Measurements from ENCODE around the gene DEGS1. TPM values are rescaled to one million over a fixed set of nuclear protein-coding genes. Genes with fewer than 3 reads are reported as not detected.

Gene DEGS1
- total and polyA plus RNA-seq, 10 of the 15 experiments (the other 5 are each of a cell fraction or from before 2014, with no cell fraction given), result 16.5 to 133 (median 46.0) TPM

DNA sequence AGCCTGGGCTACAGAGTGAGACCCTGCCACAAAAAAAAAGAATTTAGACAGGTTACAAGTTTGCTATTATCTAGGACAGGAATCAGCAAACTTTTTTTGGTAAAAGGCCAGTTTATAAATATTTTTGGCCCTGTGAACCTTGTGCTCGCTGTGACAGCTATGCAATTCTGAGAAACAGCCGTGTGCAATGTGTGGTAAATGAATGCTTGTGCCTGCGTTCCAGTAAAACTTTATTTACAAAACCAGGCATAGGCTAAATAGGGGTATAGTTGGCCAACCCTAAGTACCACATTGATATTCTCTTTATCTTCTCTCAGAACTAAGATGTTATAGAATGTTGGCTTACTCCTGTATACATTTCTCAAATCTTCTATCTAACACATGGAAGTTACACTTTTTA is 44.8 kb upstream of the DEGS1 start:
- BruUV-seq (replicated peaks), result no TSS peak
- FAIRE-seq (no peak), DNase-seq (ENCODE audit: low read depth, low spot score) (no peak), ATAC-seq (no peak)
- 95% methylated on average over 3 of the region's 3 CpGs for WGBS (ENCODE audit: insufficient coverage, insufficient replicate concordance, low lambda C conversion rate, missing lambda C conversion rate)
- Histone ChIP-seq H3K27me3 (replicated peaks in 1 of 2; ENCODE audit: control insufficient read depth in 2 of 2, insufficient read depth in 2 of 2, low read length in 1 of 2) (no peaks in the 10 kb centered on the region), H3K79me2 (ENCODE audit: control insufficient read depth, insufficient read depth, low read length) (no peaks in the 10 kb centered on the region), H3K4me2 (ENCODE audit: control insufficient read depth, insufficient read depth) (no peak overlapping the region), H2AFZ (ENCODE audit: control insufficient read depth, low read depth, low read length) (no peak overlapping the region), H3K4me3 (no peak overlapping the region), H3K9ac (ENCODE audit: control insufficient read depth, insufficient read depth, low read length) (no peak overlapping the region), H3K27ac (ENCODE audit: control insufficient read depth, insufficient read depth) (no peak overlapping the region), H4K20me1 (ENCODE audit: control insufficient read depth, insufficient read depth) (no peaks in the 10 kb centered on the region), H3K36me3 (ENCODE audit: control insufficient read depth in 2 of 2, insufficient read depth in 2 of 2, low read length in 1 of 2) (peaks cover 0 to 10% of the 10 kb centered on the region in 2 experiments; a peak in 2 of 4 replicates), H3K9me3 (replicated peaks; ENCODE audit: control insufficient read depth, insufficient read depth, low read length) (no peaks in the 10 kb centered on the region), H3K4me1 (ENCODE audit: control insufficient read depth, insufficient read depth, low read length) (no peaks in the 10 kb centered on the region)
- TF ChIP-seq, protein P1, sequence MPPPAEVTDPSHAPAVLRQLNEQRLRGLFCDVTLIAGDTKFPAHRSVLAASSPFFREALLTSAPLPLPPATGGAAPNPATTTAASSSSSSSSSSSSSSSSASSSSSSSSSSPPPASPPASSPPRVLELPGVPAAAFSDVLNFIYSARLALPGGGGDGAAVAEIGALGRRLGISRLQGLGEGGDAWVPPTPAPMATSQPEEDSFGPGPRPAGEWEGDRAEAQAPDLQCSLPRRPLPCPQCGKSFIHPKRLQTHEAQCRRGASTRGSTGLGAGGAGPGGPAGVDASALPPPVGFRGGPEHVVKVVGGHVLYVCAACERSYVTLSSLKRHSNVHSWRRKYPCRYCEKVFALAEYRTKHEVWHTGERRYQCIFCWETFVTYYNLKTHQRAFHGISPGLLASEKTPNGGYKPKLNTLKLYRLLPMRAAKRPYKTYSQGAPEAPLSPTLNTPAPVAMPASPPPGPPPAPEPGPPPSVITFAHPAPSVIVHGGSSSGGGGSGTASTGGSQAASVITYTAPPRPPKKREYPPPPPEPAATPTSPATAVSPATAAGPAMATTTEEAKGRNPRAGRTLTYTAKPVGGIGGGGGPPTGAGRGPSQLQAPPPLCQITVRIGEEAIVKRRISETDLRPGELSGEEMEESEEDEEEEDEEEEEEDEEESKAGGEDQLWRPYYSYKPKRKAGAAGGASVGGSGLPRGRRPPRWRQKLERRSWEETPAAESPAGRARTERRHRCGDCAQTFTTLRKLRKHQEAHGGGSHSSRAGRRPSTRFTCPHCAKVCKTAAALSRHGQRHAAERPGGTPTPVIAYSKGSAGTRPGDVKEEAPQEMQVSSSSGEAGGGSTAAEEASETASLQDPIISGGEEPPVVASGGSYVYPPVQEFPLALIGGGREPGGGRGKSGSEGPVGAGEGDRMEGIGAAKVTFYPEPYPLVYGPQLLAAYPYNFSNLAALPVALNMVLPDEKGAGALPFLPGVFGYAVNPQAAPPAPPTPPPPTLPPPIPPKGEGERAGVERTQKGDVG (CRISPR knock-in tag; IDR thresholded peaks at IDR 0.05), result no peak
- TF ChIP-seq GATAD2B (conservative IDR thresholded peaks at IDR 0.05; ENCODE audit: low read depth), result no peak
- no peak for TF ChIP-seq POLR2AphosphoS5 (IDR thresholded peaks at IDR 0.05; ENCODE audit: low read length)
- no peak for TF ChIP-seq BMI1 (IDR thresholded peaks at IDR 0.05; ENCODE audit: borderline replicate concordance)
- TF ChIP-seq, protein P2, sequence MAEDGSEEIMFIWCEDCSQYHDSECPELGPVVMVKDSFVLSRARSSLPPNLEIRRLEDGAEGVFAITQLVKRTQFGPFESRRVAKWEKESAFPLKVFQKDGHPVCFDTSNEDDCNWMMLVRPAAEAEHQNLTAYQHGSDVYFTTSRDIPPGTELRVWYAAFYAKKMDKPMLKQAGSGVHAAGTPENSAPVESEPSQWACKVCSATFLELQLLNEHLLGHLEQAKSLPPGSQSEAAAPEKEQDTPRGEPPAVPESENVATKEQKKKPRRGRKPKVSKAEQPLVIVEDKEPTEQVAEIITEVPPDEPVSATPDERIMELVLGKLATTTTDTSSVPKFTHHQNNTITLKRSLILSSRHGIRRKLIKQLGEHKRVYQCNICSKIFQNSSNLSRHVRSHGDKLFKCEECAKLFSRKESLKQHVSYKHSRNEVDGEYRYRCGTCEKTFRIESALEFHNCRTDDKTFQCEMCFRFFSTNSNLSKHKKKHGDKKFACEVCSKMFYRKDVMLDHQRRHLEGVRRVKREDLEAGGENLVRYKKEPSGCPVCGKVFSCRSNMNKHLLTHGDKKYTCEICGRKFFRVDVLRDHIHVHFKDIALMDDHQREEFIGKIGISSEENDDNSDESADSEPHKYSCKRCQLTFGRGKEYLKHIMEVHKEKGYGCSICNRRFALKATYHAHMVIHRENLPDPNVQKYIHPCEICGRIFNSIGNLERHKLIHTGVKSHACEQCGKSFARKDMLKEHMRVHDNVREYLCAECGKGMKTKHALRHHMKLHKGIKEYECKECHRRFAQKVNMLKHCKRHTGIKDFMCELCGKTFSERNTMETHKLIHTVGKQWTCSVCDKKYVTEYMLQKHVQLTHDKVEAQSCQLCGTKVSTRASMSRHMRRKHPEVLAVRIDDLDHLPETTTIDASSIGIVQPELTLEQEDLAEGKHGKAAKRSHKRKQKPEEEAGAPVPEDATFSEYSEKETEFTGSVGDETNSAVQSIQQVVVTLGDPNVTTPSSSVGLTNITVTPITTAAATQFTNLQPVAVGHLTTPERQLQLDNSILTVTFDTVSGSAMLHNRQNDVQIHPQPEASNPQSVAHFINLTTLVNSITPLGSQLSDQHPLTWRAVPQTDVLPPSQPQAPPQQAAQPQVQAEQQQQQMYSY (CRISPR knock-in tag; IDR thresholded peaks at IDR 0.05), result no peak
- in situ Hi-C loops (cut with MboI) (no loop called here), intact Hi-C loops (cut with micrococcal nuclease; ENCODE audit: unreplicated experiment) (no loop called here)
- CTCF ChIA-PET, result interaction anchor here (1.2 to 2.0 kb wide), 4 partner anchors 12 to 319 kb away, joined by 3 to 8 read pairs (median 6); no protein-coding TSS in a partner anchor
- POLR2A ChIA-PET, result no interaction called here
- SMC1A ChIA-PET (ENCODE audit: uncharacterized antibody, unreplicated experiment), result no interaction called here
- RAD21 ChIA-PET (ENCODE audit: unreplicated experiment), result interaction anchor here (1.0 kb wide), 1 partner anchor 31 kb away, joined by 3 read pairs; no protein-coding TSS in a partner anchor
